Activated T-helper 17 cell treated with anti-CD3 and anti-CD28 coated beads, Interleukin-2, amount 50 U/mL, for 72 hours (primary cell): ENCODE results near the gene EHD4. TPM values are rescaled to one million over a fixed set of nuclear protein-coding genes. Genes with fewer than 3 reads are reported as not detected.

Experiments used
- ATAC-seq: fragments of 150-1000 bp; cut with Tn5 transposase; replicated peaks from 2 replicates; pipeline ENCODE4 v1.10.0; 2021; ENCODE audit warnings: mild to moderate bottlenecking, moderate library complexity
- H3K27ac Mint-ChIP-seq: one replicate; pipeline ENCODE4 v1.8.0; 2022; ENCODE audit warnings: mixed read lengths
- H3K27me3 Mint-ChIP-seq: one replicate; pipeline ENCODE4 v1.8.0; 2022; ENCODE audit warnings: mixed read lengths
- H3K36me3 Mint-ChIP-seq: one replicate; pipeline ENCODE4 v1.8.0; 2022; ENCODE audit warnings: low read depth, mild to moderate bottlenecking, mixed read lengths
- H3K4me1 Mint-ChIP-seq: one replicate; pipeline ENCODE4 v1.8.0; 2022; ENCODE audit warnings: mixed read lengths
- H3K4me3 Mint-ChIP-seq: one replicate; pipeline ENCODE4 v1.8.0; 2022; ENCODE audit warnings: mild to moderate bottlenecking, mixed read lengths
- H3K9me3 Mint-ChIP-seq: one replicate; pipeline ENCODE4 v1.8.0; 2022; ENCODE audit warnings: mixed read lengths
- total RNA-seq, 2 donors: library from RNA; stranded (reverse); gene quantifications; one replicate each; pipeline ENCODE4 v1.2.3, GENCODE V29; 2022

EHD4 gene
- total RNA-seq, 2 donors from 2014 or later: 51.0 to 56.3 TPM

DNA sequence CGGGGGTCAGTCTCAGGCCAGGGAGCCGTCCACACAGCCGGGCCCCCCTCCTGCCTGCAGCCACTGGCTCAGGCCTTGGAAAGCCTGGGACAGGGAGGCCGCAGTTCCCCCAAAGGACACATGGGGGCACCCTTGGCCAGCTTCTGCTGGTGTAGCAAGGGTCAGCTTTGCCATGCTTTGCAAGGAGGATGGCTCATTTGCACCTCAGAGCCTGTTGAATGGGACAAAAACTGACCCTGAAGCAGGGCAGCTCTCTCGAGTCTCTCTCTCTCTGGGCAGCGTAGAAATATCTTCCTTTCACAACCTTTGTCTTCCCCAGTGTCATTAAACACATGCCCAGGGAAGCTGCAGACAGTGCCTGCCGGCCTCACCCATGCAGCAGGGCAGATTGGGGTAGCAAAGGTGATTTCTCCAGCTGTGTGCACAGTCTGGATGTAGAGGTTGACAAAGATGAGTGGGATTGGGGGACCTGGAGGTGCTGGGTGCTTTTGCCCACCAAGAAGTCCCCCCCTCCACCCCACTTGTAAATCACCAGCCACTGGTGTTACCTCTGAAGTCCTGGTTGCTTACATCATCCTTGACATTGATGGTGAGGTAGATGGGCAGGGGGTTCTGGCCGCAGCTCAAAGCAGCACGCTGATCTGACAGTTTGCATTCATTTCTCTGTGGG lies 17.4 kb upstream of the EHD4 start:
- no peaks in the 10 kb centered on the region for H3K27me3 Mint-ChIP-seq
- peak; percentile 92 for ATAC-seq
- no peak overlapping the region for H3K4me3 Mint-ChIP-seq
- H3K4me1 Mint-ChIP-seq: no peaks in the 10 kb centered on the region
- H3K36me3 Mint-ChIP-seq: no peaks in the 10 kb centered on the region
- H3K27ac Mint-ChIP-seq: no peak overlapping the region
- no peaks in the 10 kb centered on the region for H3K9me3 Mint-ChIP-seq

DNA sequence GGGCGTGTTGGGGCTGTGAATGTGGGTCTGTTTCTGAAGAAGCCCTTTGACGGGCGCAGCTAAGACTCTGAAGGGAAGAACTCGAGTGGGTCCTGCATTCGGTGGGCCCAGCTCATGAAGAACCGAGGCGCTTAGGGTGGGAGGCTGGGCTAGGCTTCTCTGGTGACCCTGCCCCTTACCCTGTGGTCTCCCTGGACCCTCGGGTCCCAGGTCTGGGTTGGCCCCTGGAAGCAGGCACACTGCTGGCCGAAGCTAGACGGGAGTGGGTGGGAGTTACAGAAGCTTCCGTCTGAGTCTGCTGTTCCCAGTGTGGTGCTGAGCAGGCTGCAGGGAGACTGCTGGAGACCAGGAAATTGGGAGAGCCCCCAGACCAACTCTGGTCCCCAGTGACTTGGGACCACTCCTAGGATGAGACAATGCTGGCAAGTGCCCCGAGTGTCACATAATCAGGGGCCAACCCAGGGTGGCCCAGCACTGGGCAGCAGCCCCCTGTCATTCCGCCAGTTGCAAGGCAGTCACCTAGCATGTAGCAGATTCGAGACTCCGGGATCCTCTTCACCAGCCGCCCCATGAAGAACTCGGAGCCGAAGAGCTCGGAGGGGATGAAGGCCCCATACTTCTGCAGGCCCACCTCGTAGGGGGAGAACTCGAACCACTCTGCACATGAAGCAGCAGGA lies 16.7 kb upstream of the EHD4 start:
- no peak overlapping the region for H3K4me3 Mint-ChIP-seq
- H3K27me3 Mint-ChIP-seq: no peaks in the 10 kb centered on the region
- ATAC-seq: no peak
- H3K4me1 Mint-ChIP-seq: no peaks in the 10 kb centered on the region
- no peaks in the 10 kb centered on the region for H3K36me3 Mint-ChIP-seq
- no peaks in the 10 kb centered on the region for H3K9me3 Mint-ChIP-seq
- H3K27ac Mint-ChIP-seq: no peak overlapping the region

DNA sequence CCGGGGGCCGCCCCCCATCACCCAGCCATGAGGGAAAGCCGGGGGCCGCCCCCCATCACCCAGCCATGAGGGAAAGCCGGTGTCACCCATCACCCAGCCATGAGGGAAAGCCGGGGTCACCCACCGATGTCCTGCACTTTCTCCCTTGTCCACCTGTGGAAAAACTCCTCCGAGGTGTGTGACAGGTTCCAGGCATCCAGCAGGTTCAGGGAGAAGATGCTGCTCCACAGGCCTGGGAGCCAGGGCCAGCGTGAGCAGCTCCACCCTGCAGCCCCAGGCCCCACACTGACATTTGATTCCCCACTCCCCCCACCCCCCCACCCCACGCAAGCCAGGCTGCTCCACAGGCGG lies 15.5 kb upstream of the EHD4 start:
- Mint-ChIP-seq H3K27me3 (no peaks in the 10 kb centered on the region), H3K4me3 (no peak overlapping the region), H3K36me3 (no peaks in the 10 kb centered on the region), H3K4me1 (no peaks in the 10 kb centered on the region), H3K27ac (no peak overlapping the region), H3K9me3 (no peaks in the 10 kb centered on the region)
- no peak for ATAC-seq

DNA sequence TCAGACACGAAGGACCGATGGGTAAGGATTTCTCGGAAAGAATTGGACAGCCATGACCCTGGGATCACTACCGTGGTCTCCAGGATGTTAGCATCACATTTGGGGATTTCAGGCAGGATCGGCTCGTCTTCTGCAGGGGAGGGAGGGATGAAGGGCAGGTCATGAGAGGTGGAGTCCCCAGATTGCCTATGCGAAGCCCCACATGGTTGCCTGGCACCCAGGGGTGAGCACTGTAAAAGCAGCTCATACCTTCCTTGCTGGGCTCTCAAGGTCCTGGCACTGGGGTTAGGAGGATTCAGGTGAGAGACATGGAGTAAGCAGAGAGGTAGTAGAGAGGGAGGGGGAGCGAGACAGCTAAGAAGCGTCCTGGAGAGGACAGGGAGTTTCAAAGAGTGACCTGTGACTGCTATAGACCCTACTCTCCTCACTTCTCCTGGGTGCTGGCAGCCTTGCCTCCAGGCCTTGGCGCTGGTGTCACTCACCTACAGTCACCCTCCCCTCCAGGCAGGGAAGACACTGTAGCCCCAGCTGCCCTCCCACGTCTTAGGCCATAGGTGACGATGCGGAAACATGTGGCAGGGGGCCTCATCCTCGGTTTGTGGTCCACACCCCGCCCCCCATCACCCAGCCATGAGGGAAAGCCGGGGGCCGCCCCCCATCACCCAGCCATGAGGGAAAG lies 15.0 kb upstream of the EHD4 start:
- H3K4me3 Mint-ChIP-seq: no peak overlapping the region
- ATAC-seq: no peak
- H3K27ac Mint-ChIP-seq: peak overlapping the region; percentile 12
- H3K9me3 Mint-ChIP-seq: no peaks in the 10 kb centered on the region
- no peaks in the 10 kb centered on the region for H3K27me3 Mint-ChIP-seq
- H3K36me3 Mint-ChIP-seq: no peaks in the 10 kb centered on the region
- no peaks in the 10 kb centered on the region for H3K4me1 Mint-ChIP-seq

DNA sequence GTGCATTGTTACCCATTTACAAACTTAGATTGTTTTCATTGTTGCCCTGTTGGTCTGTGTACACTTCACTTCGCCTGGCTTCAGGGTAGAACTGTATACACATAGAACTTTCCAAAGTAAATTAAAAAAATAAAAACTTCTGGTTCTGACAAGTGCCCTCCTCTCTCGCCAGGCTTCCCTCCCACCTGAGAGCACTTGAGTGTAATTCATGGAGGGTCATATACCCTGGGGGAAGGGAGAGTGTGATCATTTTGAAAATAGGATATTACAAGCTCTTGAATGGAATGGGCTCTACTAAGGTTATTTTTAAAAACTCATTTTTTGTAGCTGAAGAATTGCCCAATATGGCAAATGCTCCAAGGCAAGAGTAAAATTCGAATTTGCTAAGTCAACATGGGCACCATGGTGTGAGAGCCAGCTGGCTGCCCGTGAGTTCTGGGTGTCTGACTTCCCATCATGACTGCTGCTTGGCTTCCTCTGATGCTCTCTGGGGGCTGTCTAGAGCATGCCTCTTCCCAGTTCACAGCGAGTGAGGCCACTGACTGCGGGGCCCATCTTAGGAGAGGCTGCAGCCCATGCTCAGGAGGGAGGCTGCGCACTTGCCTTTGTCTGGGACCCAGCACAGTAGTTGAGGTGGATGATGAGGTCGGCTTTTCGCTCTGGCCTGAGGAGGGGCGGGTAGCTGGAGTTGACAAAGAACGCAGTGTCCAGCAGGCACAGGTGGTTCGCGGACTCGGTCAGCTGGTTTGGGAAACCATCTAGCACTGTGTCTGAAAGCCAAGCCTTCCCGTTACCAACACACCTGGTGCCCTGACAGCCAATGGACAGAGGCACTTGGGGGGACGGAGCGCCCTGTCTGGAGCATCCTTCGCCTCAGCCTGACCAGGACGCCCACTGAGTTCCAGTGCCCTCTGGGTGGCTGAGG lies 13.1 kb upstream of the EHD4 start:
- peaks cover 11% of the 10 kb centered on the region for H3K4me1 Mint-ChIP-seq
- no peaks in the 10 kb centered on the region for H3K36me3 Mint-ChIP-seq
- H3K4me3 Mint-ChIP-seq: no peak overlapping the region
- H3K27ac Mint-ChIP-seq: no peak overlapping the region
- no peaks in the 10 kb centered on the region for H3K27me3 Mint-ChIP-seq
- no peak for ATAC-seq
- no peaks in the 10 kb centered on the region for H3K9me3 Mint-ChIP-seq

DNA sequence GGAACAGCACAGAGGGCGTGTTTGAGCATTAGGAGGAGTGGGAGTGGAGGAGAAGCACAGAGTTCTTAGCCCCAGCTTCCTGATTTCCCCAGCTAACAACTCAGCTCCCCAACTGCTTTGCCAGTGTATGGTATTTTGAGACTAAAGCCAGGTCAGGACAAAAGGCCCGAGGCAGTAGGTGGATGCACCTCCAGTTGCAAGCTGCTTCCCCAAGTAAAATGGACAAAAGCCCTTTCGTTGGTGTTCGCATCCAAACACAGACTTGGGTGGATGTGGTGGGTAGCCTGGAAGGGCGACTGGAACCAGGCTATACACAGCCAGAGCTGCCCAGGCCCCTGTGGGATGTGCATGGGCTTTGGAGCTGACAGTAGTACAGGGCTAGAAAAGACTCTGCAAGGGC lies 12.3 kb upstream of the EHD4 start:
- no peak for ATAC-seq
- no peaks in the 10 kb centered on the region for H3K36me3 Mint-ChIP-seq
- H3K4me3 Mint-ChIP-seq: no peak overlapping the region
- peaks cover 11% of the 10 kb centered on the region for H3K4me1 Mint-ChIP-seq
- peak overlapping the region; percentile 4 for H3K27ac Mint-ChIP-seq
- no peaks in the 10 kb centered on the region for H3K27me3 Mint-ChIP-seq
- H3K9me3 Mint-ChIP-seq: no peaks in the 10 kb centered on the region

DNA sequence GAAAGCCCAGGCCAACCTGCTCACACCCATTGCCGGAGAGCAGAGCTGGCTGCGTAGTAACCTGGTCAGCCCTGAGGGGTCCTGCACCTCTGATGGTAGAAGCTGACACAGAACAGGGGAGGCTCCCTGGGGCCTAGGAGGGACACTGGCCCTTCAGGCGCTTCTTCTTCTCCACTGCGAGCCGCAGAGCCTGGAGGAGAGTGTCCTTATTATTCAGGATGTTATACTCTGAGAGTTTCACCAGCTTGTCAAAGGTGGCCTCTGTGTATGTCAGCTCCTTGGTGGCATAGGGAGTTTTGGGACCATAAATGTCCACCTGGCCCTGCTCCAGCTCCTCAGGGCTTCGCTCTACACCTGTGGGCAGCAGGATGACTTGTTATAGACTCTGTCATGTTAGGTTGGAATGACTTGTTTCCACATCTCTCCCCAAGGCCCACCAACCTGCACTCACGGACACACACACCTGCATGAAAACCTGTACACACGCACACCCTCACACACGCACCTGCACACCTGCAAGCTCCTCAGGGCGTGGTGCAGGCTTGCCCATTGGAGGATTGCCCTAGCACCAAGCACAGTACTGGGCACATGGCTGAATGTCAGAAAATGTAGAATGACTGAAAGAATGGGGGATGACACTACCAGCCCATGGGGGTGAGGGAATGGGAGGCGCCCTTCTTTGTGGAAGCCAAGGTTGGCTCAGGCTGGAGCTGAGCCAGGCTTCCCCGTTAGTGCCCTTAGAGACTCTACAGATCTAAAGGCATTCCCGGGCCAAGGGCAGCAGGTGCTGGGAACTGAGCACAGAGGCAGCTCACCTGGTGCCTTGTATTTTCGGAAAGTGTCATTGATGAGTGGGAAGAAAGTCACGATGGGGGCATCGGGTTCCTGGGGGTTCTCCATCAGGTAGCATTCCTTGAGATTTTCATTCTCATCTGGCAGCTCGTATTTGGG lies 11.5 kb upstream of the EHD4 start:
- ATAC-seq: no peak
- H3K4me3 Mint-ChIP-seq: no peak overlapping the region
- H3K27ac Mint-ChIP-seq: peak overlapping the region; percentile 4
- H3K27me3 Mint-ChIP-seq: no peaks in the 10 kb centered on the region
- H3K4me1 Mint-ChIP-seq: peaks cover 11% of the 10 kb centered on the region
- H3K36me3 Mint-ChIP-seq: no peaks in the 10 kb centered on the region
- H3K9me3 Mint-ChIP-seq: no peaks in the 10 kb centered on the region

DNA sequence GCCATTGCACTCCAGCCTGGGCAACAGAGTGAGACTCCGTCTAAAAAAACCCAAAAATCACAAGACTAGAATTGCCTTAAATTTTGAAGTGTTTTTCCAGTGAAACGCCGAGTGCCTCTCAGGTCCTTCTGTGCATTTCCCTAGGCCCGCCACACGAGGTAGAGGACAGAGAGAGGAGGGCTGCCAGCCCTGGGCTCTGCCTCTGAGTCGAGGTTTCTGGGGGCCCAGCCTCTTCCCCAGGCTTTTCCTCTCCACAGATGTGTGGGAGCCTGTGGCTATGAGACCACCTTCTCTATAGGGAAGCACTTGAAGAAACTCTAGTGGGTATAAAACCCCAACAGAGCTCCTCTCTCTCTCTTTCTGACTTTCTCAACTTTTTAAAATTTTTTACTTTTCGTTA lies 10.9 kb upstream of the EHD4 start:
- H3K4me1 Mint-ChIP-seq: peaks cover 11% of the 10 kb centered on the region
- H3K27me3 Mint-ChIP-seq: no peaks in the 10 kb centered on the region
- H3K27ac Mint-ChIP-seq: no peak overlapping the region
- no peak for ATAC-seq
- H3K36me3 Mint-ChIP-seq: no peaks in the 10 kb centered on the region
- H3K4me3 Mint-ChIP-seq: no peak overlapping the region
- H3K9me3 Mint-ChIP-seq: no peaks in the 10 kb centered on the region

DNA sequence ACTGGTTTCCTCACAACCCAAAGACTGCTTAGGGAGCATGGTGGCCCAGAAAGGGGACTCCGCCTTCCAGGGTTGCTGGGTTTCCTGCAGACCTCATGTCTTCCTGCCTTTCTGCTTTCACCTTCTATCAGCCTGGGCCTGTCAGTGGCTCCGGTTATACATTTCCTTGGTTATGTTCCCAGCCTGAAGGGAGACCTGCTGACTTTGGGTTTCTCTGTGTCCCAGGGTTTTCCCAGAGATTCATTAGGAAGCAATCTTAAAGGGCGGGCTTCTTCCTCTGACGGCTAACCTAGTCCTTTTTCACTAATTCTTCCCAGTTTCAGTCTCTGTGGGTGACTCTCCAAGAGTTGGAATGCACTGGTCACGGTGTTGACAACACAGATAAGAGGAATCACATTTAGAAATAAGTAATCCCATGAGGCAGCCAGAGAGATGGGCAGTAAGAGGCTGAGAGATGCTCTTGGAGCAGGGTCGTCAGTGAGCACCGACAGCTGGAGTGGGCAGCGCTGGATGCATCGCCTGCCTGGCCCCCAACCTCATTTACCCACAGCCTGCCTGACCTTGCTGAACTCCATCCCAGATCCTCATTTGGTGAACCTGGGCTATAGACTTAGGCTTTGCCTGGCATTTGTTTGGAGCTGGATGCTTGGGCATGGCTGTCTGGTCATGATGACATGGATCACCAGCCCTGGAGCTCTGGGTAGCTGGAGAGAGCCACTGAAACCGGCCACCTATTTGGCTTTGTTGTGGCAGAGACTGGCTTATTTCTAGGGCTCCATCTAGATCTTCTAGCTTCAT lies 10.0 kb upstream of the EHD4 start:
- Mint-ChIP-seq H3K4me3 (no peak overlapping the region), H3K27me3 (no peaks in the 10 kb centered on the region), H3K27ac (no peak overlapping the region), H3K4me1 (peaks cover 11% of the 10 kb centered on the region), H3K9me3 (no peaks in the 10 kb centered on the region), H3K36me3 (no peaks in the 10 kb centered on the region)
- ATAC-seq: no peak

DNA sequence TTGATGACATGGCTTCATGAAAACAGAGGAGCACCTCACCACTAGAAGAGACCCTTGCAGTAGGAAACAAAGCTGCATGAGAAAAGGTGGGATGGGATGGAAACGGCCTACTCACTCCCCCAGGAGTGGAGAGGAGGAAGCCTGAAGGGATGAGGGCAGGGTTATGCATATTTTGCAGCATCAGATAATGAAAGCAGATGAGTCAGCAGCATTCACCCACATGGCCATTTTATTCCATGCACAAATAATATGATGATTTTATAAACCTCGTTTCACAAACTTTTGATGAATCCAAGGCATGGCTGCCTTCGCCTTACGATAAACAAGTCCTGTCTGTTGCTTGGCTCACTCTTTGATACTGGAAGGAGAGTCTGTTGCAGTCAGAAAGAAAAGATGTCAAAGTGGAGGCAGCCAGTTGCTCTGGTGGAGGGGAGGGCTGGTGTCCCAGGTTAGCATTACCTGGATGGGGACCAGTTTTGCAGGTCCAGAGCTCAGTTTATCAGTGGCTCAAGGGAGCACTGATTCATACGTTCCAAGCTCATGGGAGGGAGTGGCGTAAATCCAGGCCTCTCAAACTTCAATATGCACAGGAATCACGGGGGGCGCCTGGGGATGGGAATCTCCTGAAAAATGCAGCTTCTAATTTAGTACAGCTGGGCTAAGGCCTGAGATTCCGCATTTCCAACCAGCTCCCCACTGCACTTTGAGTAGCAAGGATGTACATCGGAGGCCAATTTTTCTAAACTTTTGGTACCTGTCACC lies 9.2 kb upstream of the EHD4 start:
- Mint-ChIP-seq H3K4me3 (peak overlapping the region; percentile 49), H3K27ac (peak overlapping the region; percentile 53), H3K36me3 (no peaks in the 10 kb centered on the region), H3K27me3 (no peaks in the 10 kb centered on the region), H3K4me1 (peaks cover 11% of the 10 kb centered on the region), H3K9me3 (no peaks in the 10 kb centered on the region)
- ATAC-seq: peak; percentile 43

DNA sequence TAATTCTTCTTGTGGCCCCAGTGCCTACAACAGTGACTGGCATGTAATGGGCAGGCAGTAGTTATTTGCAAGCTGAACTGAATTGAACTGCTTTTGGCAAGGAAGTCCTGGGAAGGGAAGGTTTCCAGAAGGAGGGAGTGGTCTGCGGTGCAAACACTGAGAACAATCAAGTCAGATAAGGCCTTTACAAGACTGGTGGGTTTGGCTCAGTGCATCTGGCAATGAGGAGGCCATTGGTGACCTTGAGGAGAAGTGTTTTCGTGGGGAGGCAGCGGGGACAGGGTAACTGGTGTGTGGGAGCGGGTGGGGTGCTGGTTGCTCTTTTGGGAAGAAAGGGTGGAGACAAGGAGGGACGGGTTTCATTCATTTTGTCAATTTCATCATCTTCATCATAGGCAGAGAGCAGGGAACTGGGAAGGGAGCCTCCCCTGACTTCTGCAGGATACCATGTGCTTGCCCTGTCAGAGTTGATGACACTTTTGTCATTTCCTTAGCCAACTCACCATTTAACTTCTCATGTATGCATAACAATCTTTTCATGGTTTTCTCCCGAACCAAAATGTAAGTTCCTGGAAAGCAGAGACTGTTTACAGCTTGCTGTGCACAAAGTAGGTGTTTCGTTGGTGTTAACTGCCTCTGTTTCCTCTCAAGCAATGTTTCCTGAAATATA lies 8.4 kb upstream of the EHD4 start:
- H3K27ac Mint-ChIP-seq: peak overlapping the region; percentile 53
- peak; percentile 76 for ATAC-seq
- H3K9me3 Mint-ChIP-seq: no peaks in the 10 kb centered on the region
- H3K36me3 Mint-ChIP-seq: no peaks in the 10 kb centered on the region
- H3K27me3 Mint-ChIP-seq: no peaks in the 10 kb centered on the region
- H3K4me3 Mint-ChIP-seq: peak overlapping the region; percentile 49
- peaks cover 11% of the 10 kb centered on the region for H3K4me1 Mint-ChIP-seq
